ENCODE measurements around the gene EGR4. TPM values are rescaled to one million over a fixed set of nuclear protein-coding genes. Genes with fewer than 3 reads are reported as not detected.

EGR4 gene
- 0.99 TPM in 1 of 2 replicates, not detected in the other for polyA plus RNA-seq

DNA sequence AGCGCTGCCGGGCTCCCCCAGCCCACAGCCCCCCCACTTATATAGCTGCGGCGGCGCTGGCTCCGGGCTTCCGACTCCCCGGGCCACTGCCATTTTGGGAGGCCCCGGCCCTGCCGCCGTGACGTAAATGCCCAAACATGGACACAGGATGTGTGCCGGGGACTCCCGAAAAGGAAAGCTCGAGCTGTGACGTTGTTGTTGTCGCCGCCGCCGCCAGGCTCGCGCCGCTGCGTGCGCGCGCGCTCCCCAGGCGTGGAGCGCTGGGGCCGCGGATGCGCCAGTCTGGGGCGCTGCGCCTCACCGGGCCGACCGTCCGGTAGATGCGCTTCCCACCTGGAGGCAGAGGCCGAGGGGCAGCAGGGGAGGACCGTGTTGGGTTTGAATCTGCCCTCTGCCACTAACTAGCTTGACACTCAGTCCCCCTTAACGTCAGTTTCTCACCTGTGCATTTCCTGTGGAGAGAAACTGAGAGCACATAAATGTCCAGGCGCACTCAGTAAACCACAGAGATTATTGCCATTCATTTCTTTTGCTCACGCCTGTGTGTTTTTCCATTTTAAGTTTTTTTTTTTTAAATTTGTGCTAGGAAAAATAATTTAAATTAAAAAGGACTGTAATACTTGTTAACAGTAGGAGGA lies at the start of gene EGR4:
TSS of gene EGR4 (minus strand) at position 15 of the 638 bp plus-strand sequence. CDS start 231 bp downstream, outside the sequence.

DNA sequence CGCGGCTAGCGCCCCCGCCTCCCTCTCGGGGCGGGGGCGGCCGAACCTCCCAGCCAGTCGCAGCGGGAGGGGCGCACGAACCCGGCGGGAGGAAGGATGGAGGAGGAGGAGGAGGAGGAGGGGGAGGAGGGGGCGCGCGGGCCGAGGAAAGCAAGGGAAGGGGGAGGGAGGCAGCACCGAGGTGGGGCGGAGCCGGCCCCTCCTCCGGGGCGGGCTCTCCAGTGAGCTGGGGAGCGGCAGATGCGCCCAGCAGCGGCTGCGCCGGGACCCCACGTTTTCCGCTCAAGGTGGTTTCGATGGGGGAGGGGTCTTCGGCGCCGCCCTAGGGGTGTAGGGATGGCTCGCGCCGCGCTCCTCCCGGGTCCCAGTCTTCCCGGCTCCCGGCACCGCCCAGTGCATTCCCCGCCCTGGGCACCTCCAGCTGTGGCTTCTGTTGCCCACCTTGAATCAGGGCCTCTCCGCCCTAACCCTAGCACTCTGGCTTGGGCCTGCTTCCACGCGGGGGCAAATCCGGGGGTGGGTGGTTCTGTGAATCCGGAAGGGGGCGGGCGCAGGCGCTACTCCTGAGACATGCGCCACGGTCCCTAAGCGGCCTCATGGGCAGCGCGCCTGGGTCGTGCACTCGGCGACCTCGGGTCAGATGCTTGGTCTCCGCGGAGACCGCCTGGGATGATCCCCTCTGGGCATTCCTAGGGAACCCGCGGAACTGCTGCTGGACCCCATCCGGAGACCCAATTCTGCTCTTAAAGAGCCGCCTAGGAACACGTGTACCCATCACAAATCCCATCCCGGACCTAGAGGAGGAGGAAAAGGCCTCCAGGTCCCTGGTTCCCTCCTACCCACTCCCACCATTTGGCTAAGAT lies 8.8 kb downstream of the EGR4 start, which contains the start of gene FBXO41:
TSS of gene FBXO41 (minus strand) at position 183 of the 863 bp plus-strand sequence. CDS start 14,848 bp downstream, outside the sequence.

Other genes starting within 250 kb of the EGR4 start
- gene SFXN5, start 221.8 kb downstream of the EGR4 start, polyA plus RNA-seq, result 53.2 and 54.1 TPM in 2 replicates
- 15.0 and 15.6 TPM in 2 replicates for gene RAB11FIP5, start 180.6 kb downstream of the EGR4 start, polyA plus RNA-seq
- not detected in 2 replicates for gene NOTO, start 91.0 kb downstream of the EGR4 start, polyA plus RNA-seq
- 4.4 and 5.0 TPM in 2 replicates for gene SMYD5, start 79.3 kb downstream of the EGR4 start, polyA plus RNA-seq
- gene PRADC1, start 60.3 kb downstream of the EGR4 start, polyA plus RNA-seq, result 8.1 and 12.1 TPM in 2 replicates
- 138 and 170 TPM in 2 replicates for gene CCT7, start 59.2 kb downstream of the EGR4 start, polyA plus RNA-seq
- gene FBXO41, start 9.1 kb downstream of the EGR4 start, polyA plus RNA-seq, result 0.06 and 1.5 TPM in 2 replicates
- gene ALMS1, start 92.3 kb upstream of the EGR4 start, polyA plus RNA-seq, result 0.85 and 6.0 TPM in 2 replicates

Measured in Purkinje cell (primary cell).